ENCODE data around the gene ABLIM3. TPM values are rescaled to one million over a fixed set of nuclear protein-coding genes. Genes with fewer than 3 reads are reported as not detected.
A peak's percentile ranks its signal among the peaks of the same experiment; 100 is the strongest.

Gene ABLIM3
- total and polyA plus RNA-seq, 9 of the 15 experiments (the other 6 are each of a cell fraction or from before 2014, with no cell fraction given) = 0.03 to 0.38 (median 0.11) TPM

DNA sequence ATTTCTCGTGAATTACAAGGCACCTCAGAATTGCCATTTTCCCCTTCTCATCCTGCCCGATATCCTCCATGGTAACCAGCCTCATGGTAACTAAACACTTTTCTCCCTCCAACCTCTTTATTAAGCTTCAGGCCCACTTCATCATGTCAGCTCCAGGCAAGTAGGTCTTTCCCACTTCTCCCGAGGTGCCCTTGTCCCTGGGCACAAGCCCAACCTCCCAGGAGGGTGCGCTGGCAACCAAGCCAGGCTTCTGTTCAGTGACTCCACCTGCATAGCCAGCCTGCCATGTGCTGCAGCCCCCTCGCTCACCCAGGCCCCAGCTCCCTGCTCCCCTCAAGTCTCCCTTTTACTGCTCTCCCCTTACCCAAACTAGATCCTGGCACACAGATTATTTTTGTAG lies 83.0 kb downstream of the ABLIM3 start (continued):
- TF ChIP-seq SMAD3 (CRISPR knock-in tag; conservative IDR thresholded peaks at IDR 0.05) (no peak), ZBTB7A (IDR thresholded peaks at IDR 0.05; ENCODE audit: borderline replicate concordance, control insufficient read depth, low read depth, low read length) (no peak)

- FAIRE-seq (no peak), DNase-seq (ENCODE audit: extremely low read depth in 1 of 4, low spot score in 3 of 4) (no peak), ATAC-seq (no peak)
- Histone ChIP-seq H3K4me2 (ENCODE audit: insufficient read depth, low read length) (no peak overlapping the region), H3K9me1 (ENCODE audit: control insufficient read depth, insufficient read depth, low read length) (no peaks in the 10 kb centered on the region), H3K4me1 (replicated peaks in 1 of 2; ENCODE audit: control insufficient read depth in 2 of 2, insufficient read depth in 2 of 2, low read length in 2 of 2) (no peaks in the 10 kb centered on the region; a peak in 1 of 5 replicates), H3K27me3 (ENCODE audit: control insufficient read depth in 2 of 2, insufficient read depth in 2 of 2, low read length in 2 of 2) (peaks cover 8 to 20% of the 10 kb centered on the region in 2 experiments; a peak in 4 of 5 replicates), H4K20me1 (replicated peaks; ENCODE audit: control insufficient read depth, insufficient read depth, low read length) (no peaks in the 10 kb centered on the region), H3K4me3 (no peak overlapping the region), H3K27ac (ENCODE audit: extremely low read depth, low read depth, low read length) (no peak overlapping the region), H2AFZ (ENCODE audit: low read depth, low read length) (no peak overlapping the region), H3K36me3 (ENCODE audit: control insufficient read depth, insufficient read depth, low read length) (no peaks in the 10 kb centered on the region), H3K9ac (ENCODE audit: insufficient read depth in 1 of 2, low read depth in 2 of 2, low read length in 2 of 2) (no peak overlapping the region), H3K9me3 (replicated peaks; ENCODE audit: control insufficient read depth, insufficient read depth, low read depth, low read length) (no peaks in the 10 kb centered on the region), H3K79me2 (ENCODE audit: control insufficient read depth, insufficient read depth, low read length) (no peaks in the 10 kb centered on the region)
- WGBS (ENCODE audit: insufficient coverage, low coverage, missing lambda C conversion rate) = 0% methylated on average over 2 of the region's 2 CpGs
- intact Hi-C loops (cut with micrococcal nuclease) (no loop called here), in situ Hi-C loops (cut with MboI) (no loop called here)
- POLR2A ChIA-PET = no interaction called here
- CTCF ChIA-PET (ENCODE audit: low intra/inter-chr PET ratio) = interaction anchor here (0.7 kb wide), 1 partner anchor 244 kb away, joined by 3 read pairs; no protein-coding TSS in a partner anchor
- BruUV-seq (replicated peaks) = no TSS peak
- TF ChIP-seq, protein P1, sequence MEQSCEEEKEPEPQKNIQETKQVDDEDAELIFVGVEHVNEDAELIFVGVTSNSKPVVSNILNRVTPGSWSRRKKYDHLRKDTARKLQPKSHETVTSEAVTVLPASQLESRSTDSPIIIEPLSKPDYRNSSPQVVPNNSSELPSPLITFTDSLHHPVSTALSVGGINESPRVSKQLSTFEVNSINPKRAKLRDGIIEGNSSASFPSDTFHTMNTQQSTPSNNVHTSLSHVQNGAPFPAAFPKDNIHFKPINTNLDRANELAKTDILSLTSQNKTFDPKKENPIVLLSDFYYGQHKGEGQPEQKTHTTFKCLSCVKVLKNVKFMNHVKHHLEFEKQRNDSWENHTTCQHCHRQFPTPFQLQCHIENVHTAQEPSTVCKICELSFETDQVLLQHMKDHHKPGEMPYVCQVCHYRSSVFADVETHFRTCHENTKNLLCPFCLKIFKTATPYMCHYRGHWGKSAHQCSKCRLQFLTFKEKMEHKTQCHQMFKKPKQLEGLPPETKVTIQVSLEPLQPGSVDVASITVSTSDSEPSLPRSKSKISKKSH (CRISPR knock-in tag; IDR thresholded peaks at IDR 0.05) = no peak
- TF ChIP-seq AFF1 (IDR thresholded peaks at IDR 0.05; ENCODE audit: low read depth in 1 of 2, partially characterized antibody in 2 of 2) (no peak), TAL1 (IDR thresholded peaks at IDR 0.05) (peak; percentile 30; the same call in 1 of the 2 replicates)
Measured at GRCh38 chr5:149227168-149227826, 86.0 kb downstream of the ABLIM3 start.

Measured in K562 (cell line).